Astrocyte (in vitro differentiated cells and primary cell): ENCODE results near the gene EFCAB6.

ENCODE experiments used
- EZH2 ChIP-seq: IDR thresholded peaks from 2 replicates; pipeline ENCODE4 v1.6.1; 2012; ENCODE audit warnings: mild to moderate bottlenecking, low read length, inconsistent platforms; ENCODE audit not compliant: insufficient read depth
- TF ChIP-seq, protein P1 (sequence below): IDR thresholded peaks from 2 replicates; pipeline ENCODE4 v1.5.1; 2011; ENCODE audit warnings: low read depth, mild to moderate bottlenecking, inconsistent platforms, low read length, moderate library complexity; ENCODE audit not compliant: insufficient read depth

DNA sequence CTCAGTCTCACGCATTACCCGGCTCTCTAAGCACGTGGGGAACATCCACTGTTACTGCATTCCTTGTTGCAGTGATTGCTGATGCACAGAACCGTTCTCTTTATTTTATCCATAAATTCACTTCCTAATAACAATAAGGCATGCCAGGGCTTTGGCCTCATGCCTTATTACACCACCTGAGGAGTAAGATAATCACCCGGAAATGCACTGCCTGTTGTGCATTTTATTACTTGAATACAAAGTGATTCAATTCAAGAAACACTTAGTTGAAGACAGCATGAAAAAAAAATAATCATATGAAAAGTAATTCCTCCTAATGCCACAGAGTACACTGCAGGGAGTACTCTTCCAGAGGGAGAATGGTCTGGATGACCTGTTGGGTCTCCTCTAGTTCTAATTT is 19.2 kb downstream of the EFCAB6 start:
- TF ChIP-seq EZH2: no peak
- TF ChIP-seq, protein P1, sequence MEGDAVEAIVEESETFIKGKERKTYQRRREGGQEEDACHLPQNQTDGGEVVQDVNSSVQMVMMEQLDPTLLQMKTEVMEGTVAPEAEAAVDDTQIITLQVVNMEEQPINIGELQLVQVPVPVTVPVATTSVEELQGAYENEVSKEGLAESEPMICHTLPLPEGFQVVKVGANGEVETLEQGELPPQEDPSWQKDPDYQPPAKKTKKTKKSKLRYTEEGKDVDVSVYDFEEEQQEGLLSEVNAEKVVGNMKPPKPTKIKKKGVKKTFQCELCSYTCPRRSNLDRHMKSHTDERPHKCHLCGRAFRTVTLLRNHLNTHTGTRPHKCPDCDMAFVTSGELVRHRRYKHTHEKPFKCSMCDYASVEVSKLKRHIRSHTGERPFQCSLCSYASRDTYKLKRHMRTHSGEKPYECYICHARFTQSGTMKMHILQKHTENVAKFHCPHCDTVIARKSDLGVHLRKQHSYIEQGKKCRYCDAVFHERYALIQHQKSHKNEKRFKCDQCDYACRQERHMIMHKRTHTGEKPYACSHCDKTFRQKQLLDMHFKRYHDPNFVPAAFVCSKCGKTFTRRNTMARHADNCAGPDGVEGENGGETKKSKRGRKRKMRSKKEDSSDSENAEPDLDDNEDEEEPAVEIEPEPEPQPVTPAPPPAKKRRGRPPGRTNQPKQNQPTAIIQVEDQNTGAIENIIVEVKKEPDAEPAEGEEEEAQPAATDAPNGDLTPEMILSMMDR: no peak
